ENCODE results near the gene CYP1B1.
"Not testable (repeated sequence)": the region's sequence is repeated elsewhere in the genome, so short reads cannot be mapped to it uniquely, and the experiment has no call there.

The CYP1B1 gene

GRCh38 chr2:38098421-38099098 is 22.6 kb upstream of the CYP1B1 start:
- no peak for DNase-seq

GRCh38 chr2:38097988-38098385 is 22.0 kb upstream of the CYP1B1 start:
- DNase-seq: no peak

GRCh38 chr2:38097258-38097987 is 21.5 kb upstream of the CYP1B1 start:
- no peak for DNase-seq

GRCh38 chr2:38095996-38096861 is 20.3 kb upstream of the CYP1B1 start:
- no peak for DNase-seq

GRCh38 chr2:38095079-38095995 is 19.4 kb upstream of the CYP1B1 start:
- no peak for DNase-seq

- DNase-seq: no peak
These were observed 17.7 kb upstream of the CYP1B1 start for GRCh38 chr2:38093527-38094165.

- DNase-seq: no peak
These were observed 16.4 kb upstream of the CYP1B1 start for GRCh38 chr2:38092196-38092902.

- no peak for DNase-seq
These were observed 15.8 kb upstream of the CYP1B1 start for GRCh38 chr2:38091760-38092159.

GRCh38 chr2:38090928-38091327 is 15.0 kb upstream of the CYP1B1 start:
- no peak for DNase-seq

GRCh38 chr2:38090212-38090611 is 14.3 kb upstream of the CYP1B1 start:
- not testable (repeated sequence) for DNase-seq

- DNase-seq: not testable (repeated sequence)
These were observed 10.2 kb upstream of the CYP1B1 start for GRCh38 chr2:38085998-38086698.

- DNase-seq: not testable (repeated sequence)
These were observed 8.6 kb upstream of the CYP1B1 start for GRCh38 chr2:38084556-38084955.

GRCh38 chr2:38082727-38083126 is 6.8 kb upstream of the CYP1B1 start:
- not testable (repeated sequence) for DNase-seq

- DNase-seq: no peak
These were observed 4.4 kb upstream of the CYP1B1 start for GRCh38 chr2:38080346-38080745.

- DNase-seq: no peak
These were observed 3.4 kb upstream of the CYP1B1 start for GRCh38 chr2:38079116-38080052.

- DNase-seq: no peak
These were observed 1.4 kb upstream of the CYP1B1 start for GRCh38 chr2:38077431-38077769.

GRCh38 chr2:38076710-38077430 is 919 bp upstream of the CYP1B1 start:
- DNase-seq: no peak

GRCh38 chr2:38076152-38076709 is 280 bp upstream of the CYP1B1 start:
- DNase-seq: no peak

Data from activated T-cell treated with anti-CD3 and anti-CD28 coated beads, Interleukin-2, amount 50 U/mL, for 1 hour (primary cell).